ENCODE results near the gene GGACT.

The GGACT gene

GRCh38 chr13:100513171-100513570 is 75.4 kb downstream of the GGACT start:
- no peak for DNase-seq (ENCODE audit: low spot score)

GRCh38 chr13:100512422-100512821 is 76.2 kb downstream of the GGACT start:
- DNase-seq (ENCODE audit: low spot score), result no peak

GRCh38 chr13:100511466-100511865 is 77.1 kb downstream of the GGACT start:
- DNase-seq (ENCODE audit: low spot score), result no peak

GRCh38 chr13:100510208-100510957 is 78.2 kb downstream of the GGACT start:
- no peak for DNase-seq (ENCODE audit: low spot score)

GRCh38 chr13:100508996-100509395 is 79.6 kb downstream of the GGACT start:
- DNase-seq (ENCODE audit: low spot score), result no peak

GRCh38 chr13:100508455-100508854 is 80.1 kb downstream of the GGACT start:
- DNase-seq (ENCODE audit: low spot score), result no peak

- DNase-seq (ENCODE audit: low spot score), result no peak
Observed at GRCh38 chr13:100506600-100507422, 81.8 kb downstream of the GGACT start.

GRCh38 chr13:100506154-100506553 is 82.4 kb downstream of the GGACT start:
- DNase-seq (ENCODE audit: low spot score), result no peak

GRCh38 chr13:100503622-100504021 is 85.0 kb downstream of the GGACT start:
- no peak for DNase-seq (ENCODE audit: low spot score)

GRCh38 chr13:100502446-100502845 is 86.1 kb downstream of the GGACT start:
- no peak for DNase-seq (ENCODE audit: low spot score)

GRCh38 chr13:100497389-100497788 is 91.2 kb downstream of the GGACT start:
- DNase-seq (ENCODE audit: low spot score), result no peak

- DNase-seq (ENCODE audit: low spot score), result no peak
Observed at GRCh38 chr13:100495455-100495854, 93.1 kb downstream of the GGACT start.

GRCh38 chr13:100493418-100493817 is 95.2 kb downstream of the GGACT start:
- no peak for DNase-seq (ENCODE audit: low spot score)

- DNase-seq (ENCODE audit: low spot score), result no peak
Observed at GRCh38 chr13:100491164-100491842, 97.3 kb downstream of the GGACT start.

GRCh38 chr13:100490692-100491091 is 97.9 kb downstream of the GGACT start:
- DNase-seq (ENCODE audit: low spot score), result no peak

GRCh38 chr13:100485265-100485664 is 103.3 kb downstream of the GGACT start:
- no peak for DNase-seq (ENCODE audit: low spot score)

GRCh38 chr13:100484702-100485101 is 103.9 kb downstream of the GGACT start:
- no peak for DNase-seq (ENCODE audit: low spot score)

- no peak for DNase-seq (ENCODE audit: low spot score)
Observed at GRCh38 chr13:100483841-100484381, 104.7 kb downstream of the GGACT start.

- no peak for DNase-seq (ENCODE audit: low spot score)
Observed at GRCh38 chr13:100483139-100483538, 105.5 kb downstream of the GGACT start.

- DNase-seq (ENCODE audit: low spot score), result no peak
Observed at GRCh38 chr13:100480676-100481075, 107.9 kb downstream of the GGACT start.
